Endodermal cell (in vitro differentiated cells): ENCODE results near the gene WNT5A. TPM values are rescaled to one million over a fixed set of nuclear protein-coding genes. Genes with fewer than 3 reads are reported as not detected.

Experiments
- DNase-seq: peaks from one replicate; pipeline ENCODE4 v3.0.0-alpha.2; 2017
- H3K27ac ChIP-seq: 2 replicates; pipeline ENCODE4 v1.5.1; 2013; ENCODE audit warnings: mild to moderate bottlenecking, low read depth, low read length, moderate library complexity
- H3K27me3 ChIP-seq: 2 replicates; pipeline ENCODE4 v1.6.1; 2013; ENCODE audit warnings: mild to moderate bottlenecking, low read length, moderate library complexity; ENCODE audit not compliant: insufficient read depth, control insufficient read depth, poor library complexity, severe bottlenecking
- H3K36me3 ChIP-seq: 2 replicates; pipeline ENCODE4 v1.7.0; 2013; ENCODE audit warnings: mild to moderate bottlenecking, low read length, moderate library complexity; ENCODE audit not compliant: control insufficient read depth, insufficient read depth
- H3K4me1 ChIP-seq: one replicate; pipeline ENCODE4 v1.7.0; 2013; ENCODE audit warnings: low read length; ENCODE audit not compliant: control insufficient read depth, insufficient read depth
- H3K4me3 ChIP-seq: 2 replicates; pipeline ENCODE4 v1.5.1; 2013; ENCODE audit warnings: mild to moderate bottlenecking, low read length, moderate library complexity
- H3K9ac ChIP-seq: 2 replicates; pipeline ENCODE4 v1.6.1; 2013; ENCODE audit warnings: mild to moderate bottlenecking, low read length, moderate library complexity; ENCODE audit not compliant: poor library complexity, severe bottlenecking; ENCODE audit errors: extremely low read depth
- H3K9me3 ChIP-seq: 2 replicates; pipeline ENCODE4 v1.6.1; 2013; ENCODE audit warnings: mild to moderate bottlenecking, low read length, moderate library complexity; ENCODE audit not compliant: control insufficient read depth
- H3K27ac Mint-ChIP-seq: 2 replicates; pipeline ENCODE4 v1.8.0; 2020; ENCODE audit warnings: mixed read lengths
- H3K27me3 Mint-ChIP-seq: 2 replicates; pipeline ENCODE4 v1.8.0; 2021; ENCODE audit warnings: mild to moderate bottlenecking, mixed read lengths; ENCODE audit not compliant: insufficient read depth
- H3K36me3 Mint-ChIP-seq: 2 replicates; pipeline ENCODE4 v1.8.0; 2020; ENCODE audit warnings: low read depth, mixed read lengths
- H3K4me1 Mint-ChIP-seq: 2 replicates; pipeline ENCODE4 v1.8.0; 2020; ENCODE audit warnings: mixed read lengths
- H3K4me3 Mint-ChIP-seq: 2 replicates; pipeline ENCODE4 v1.8.0; 2020; ENCODE audit warnings: mild to moderate bottlenecking, moderate library complexity, mixed read lengths
- H3K9me3 Mint-ChIP-seq: 2 replicates; pipeline ENCODE4 v1.8.0; 2020; ENCODE audit warnings: mild to moderate bottlenecking, mixed read lengths
- WGBS, 2 experiments: methylation state at CpG; one replicate each; pipeline versions ENCODE4 v1.1.5 to v1.1.7; 2013; ENCODE audit warnings: missing lambda C conversion rate in 2 of 2, mixed read lengths in 1 of 2; ENCODE audit not compliant: insufficient coverage in 1 of 2, insufficient read length in 1 of 2; 5-methylcytosine and 5-hydroxymethylcytosine counted together
- long read RNA-seq, 4 experiments: library from polyadenylated mRNA in 2 of 4; library from RNA in 1 of 4; library from capped mRNA in 1 of 4; stranded (forward) in 3 of 4; unstranded in 1 of 4; transcript quantifications; one replicate each; pipeline ENCODE4 v2.0.0, GENCODE V29; 2020 to 2021; ENCODE audit warnings: inconsistent platforms in 1 of 4
- polyA plus RNA-seq, 2 experiments: library from polyadenylated mRNA; stranded (reverse); fragments of 50-300 nt; gene quantifications; one replicate each; pipeline ENCODE4 v1.2.3, GENCODE V29; 2013
- total RNA-seq, 2 donors: library from RNA; stranded (reverse); fragmentation: NEBNext Ultra II Directional in 1 of 2; extraction: Animal tissue kit (Norgen Biotek cat#: 25700) in 1 of 2; gene quantifications; 2 replicates in 1 of 2; 3 replicates in 1 of 2; pipeline ENCODE4 v1.2.1, GENCODE V29; 2021
- TF ChIP-seq, protein P1 (sequence below): fragments of 200-600 bp; sonication (generic); conservative IDR thresholded peaks from 2 replicates; pipeline ENCODE4 v1.5.0; 2021; ENCODE audit warnings: antibody characterized with exemption, mild to moderate bottlenecking

The WNT5A gene
- 1 to 10 TPM in 1 of 2 donors, under 1 TPM in 1; 0.92 to 1.4 TPM for total RNA-seq
- polyA plus RNA-seq (2013, experiment 1 of 2), result 13.3 TPM
- 11.2 TPM for polyA plus RNA-seq (2013, experiment 2 of 2)
- long read RNA-seq, experiment 1, result 0 reads
- long read RNA-seq, experiment 2, partial matches to known transcripts, result 0 of 1 reads
- long read RNA-seq, experiment 2, other reads (novel, unspliced or antisense), result 1 of 1 reads
- long read RNA-seq, experiment 3, full-length matches to known transcripts, result 1 of 1 reads
- long read RNA-seq, experiment 3, partial matches to known transcripts, result 0 of 1 reads
- long read RNA-seq, experiment 3, other reads (novel, unspliced or antisense), result 0 of 1 reads
- long read RNA-seq, experiment 4, result 0 reads

GRCh38 chr3:55486857-55487380 is at the start of gene WNT5A:
Gene WNT5A, minus strand, starts transcription at chr3:55487306. Its CDS starts 321 bp downstream, at chr3:55486985.
- no peaks in the 10 kb centered on the region for H3K36me3 ChIP-seq
- no peaks in the 10 kb centered on the region for H3K9me3 ChIP-seq
- DNase-seq, result peak; percentile 87
- TF ChIP-seq, protein P1, sequence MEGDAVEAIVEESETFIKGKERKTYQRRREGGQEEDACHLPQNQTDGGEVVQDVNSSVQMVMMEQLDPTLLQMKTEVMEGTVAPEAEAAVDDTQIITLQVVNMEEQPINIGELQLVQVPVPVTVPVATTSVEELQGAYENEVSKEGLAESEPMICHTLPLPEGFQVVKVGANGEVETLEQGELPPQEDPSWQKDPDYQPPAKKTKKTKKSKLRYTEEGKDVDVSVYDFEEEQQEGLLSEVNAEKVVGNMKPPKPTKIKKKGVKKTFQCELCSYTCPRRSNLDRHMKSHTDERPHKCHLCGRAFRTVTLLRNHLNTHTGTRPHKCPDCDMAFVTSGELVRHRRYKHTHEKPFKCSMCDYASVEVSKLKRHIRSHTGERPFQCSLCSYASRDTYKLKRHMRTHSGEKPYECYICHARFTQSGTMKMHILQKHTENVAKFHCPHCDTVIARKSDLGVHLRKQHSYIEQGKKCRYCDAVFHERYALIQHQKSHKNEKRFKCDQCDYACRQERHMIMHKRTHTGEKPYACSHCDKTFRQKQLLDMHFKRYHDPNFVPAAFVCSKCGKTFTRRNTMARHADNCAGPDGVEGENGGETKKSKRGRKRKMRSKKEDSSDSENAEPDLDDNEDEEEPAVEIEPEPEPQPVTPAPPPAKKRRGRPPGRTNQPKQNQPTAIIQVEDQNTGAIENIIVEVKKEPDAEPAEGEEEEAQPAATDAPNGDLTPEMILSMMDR, result no peak
- H3K27me3 ChIP-seq, result peaks cover 93% of the 10 kb centered on the region
- 0 to 1% methylated on average over 12 to 52 of the region's 52 CpGs for WGBS, 2 experiments
- Mint-ChIP-seq H3K4me3 (peak within 1 kb of the TSS; percentile 64), H3K36me3 (no peaks in the 10 kb centered on the region), H3K27me3 (peaks cover 94% of the 10 kb centered on the region), H3K27ac (no peak within 1 kb of the TSS), H3K9me3 (no peaks in the 10 kb centered on the region), H3K4me1 (peaks cover 51% of the 10 kb centered on the region)
- peak within 1 kb of the TSS; percentile 81 for H3K4me3 ChIP-seq
- peak within 1 kb of the TSS; percentile 32 for H3K9ac ChIP-seq
- H3K27ac ChIP-seq, result no peak within 1 kb of the TSS
- H3K4me1 ChIP-seq, result peaks cover 3% of the 10 kb centered on the region

GRCh38 chr3:55534876-55535275 is 47.8 kb upstream of the WNT5A start:
- peaks cover 5% of the 10 kb centered on the region for H3K4me1 Mint-ChIP-seq

DNA sequence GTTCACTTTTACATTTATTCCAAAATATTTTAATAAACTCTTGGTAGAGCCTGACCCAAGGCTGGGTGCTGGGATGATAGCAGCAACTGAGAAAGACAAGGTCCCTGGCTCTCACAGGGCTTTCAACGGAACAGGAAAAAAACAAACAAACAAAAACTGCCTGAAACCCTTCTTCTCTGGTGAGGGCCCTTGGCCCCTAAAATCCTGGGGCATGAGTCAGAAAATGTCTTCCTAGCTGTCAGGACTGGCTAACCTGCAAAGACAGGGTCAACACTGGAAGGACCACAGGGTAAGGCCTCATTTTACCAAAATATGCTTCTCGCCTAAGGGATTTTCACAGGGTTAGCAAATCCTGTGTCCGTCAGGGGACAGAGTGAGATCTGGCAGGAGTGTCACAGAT is 45.7 kb upstream of the WNT5A start:
- H3K9me3 ChIP-seq, result no peaks in the 10 kb centered on the region
- H3K4me3 Mint-ChIP-seq, result no peak overlapping the region
- H3K9ac ChIP-seq, result no peak overlapping the region
- whole genome bisulfite sequencing, 2 experiments, result 93 to 94% methylated on average over 3 of the region's 3 CpGs
- no peaks in the 10 kb centered on the region for H3K27me3 ChIP-seq
- peaks cover 5% of the 10 kb centered on the region for H3K4me1 Mint-ChIP-seq
- no peaks in the 10 kb centered on the region for H3K36me3 Mint-ChIP-seq
- no peak overlapping the region for H3K4me3 ChIP-seq
- peaks cover 1% of the 10 kb centered on the region for H3K27me3 Mint-ChIP-seq
- TF ChIP-seq, protein P1, result no peak
- no peak overlapping the region for H3K27ac ChIP-seq
- H3K36me3 ChIP-seq, result no peaks in the 10 kb centered on the region
- no peaks in the 10 kb centered on the region for H3K9me3 Mint-ChIP-seq
- no peak for DNase-seq
- no peak overlapping the region for H3K27ac Mint-ChIP-seq
- no peaks in the 10 kb centered on the region for H3K4me1 ChIP-seq

More at GRCh38 chr3:55534876-55535275, 47.8 kb upstream of the WNT5A start:
- TF ChIP-seq, protein P1, result no peak
- H3K4me3 Mint-ChIP-seq, result no peak overlapping the region
- H3K9me3 ChIP-seq, result no peaks in the 10 kb centered on the region
- no peaks in the 10 kb centered on the region for H3K36me3 Mint-ChIP-seq
- no peaks in the 10 kb centered on the region for H3K4me1 ChIP-seq
- H3K9me3 Mint-ChIP-seq, result no peaks in the 10 kb centered on the region
- H3K27ac ChIP-seq, result no peak overlapping the region
- no peak overlapping the region for H3K9ac ChIP-seq
- H3K27me3 Mint-ChIP-seq, result peaks cover 5% of the 10 kb centered on the region
- DNase-seq, result no peak
- no peaks in the 10 kb centered on the region for H3K27me3 ChIP-seq
- H3K27ac Mint-ChIP-seq, result no peak overlapping the region
- no peaks in the 10 kb centered on the region for H3K36me3 ChIP-seq
- WGBS, 2 experiments, result 92 to 95% methylated on average over 2 of the region's 2 CpGs
- no peak overlapping the region for H3K4me3 ChIP-seq
